DND-41 (cell line): ENCODE data around the gene CFAP410.

Experiments used
- ATAC-seq: fragments of 200-7000 bp; cut with Tn5 transposase; 3 replicates; pipeline ENCODE4 v1.9.1; 2021; ENCODE audit warnings: low read depth; ENCODE audit not compliant: insufficient read depth
- DNase-seq: peaks from one replicate; pipeline ENCODE4 v3.0.0-alpha.2; 2020
- H2AFZ ChIP-seq: 2 replicates; pipeline ENCODE4 v1.6.0; 2012; ENCODE audit warnings: low read depth, low read length
- H3K27ac ChIP-seq: 2 replicates; pipeline ENCODE4 v1.5.1; 2012; ENCODE audit warnings: low read length, inconsistent platforms
- H3K27me3 ChIP-seq: fragments of 200-600 bp; sonication (generic); 2 replicates; pipeline ENCODE4 v1.6.0; 2012; ENCODE audit warnings: low read length, mild to moderate bottlenecking, inconsistent platforms; ENCODE audit not compliant: insufficient read depth, poor library complexity
- H3K36me3 ChIP-seq: 2 replicates; pipeline ENCODE4 v1.5.1; 2012; ENCODE audit warnings: low read length, inconsistent platforms; ENCODE audit not compliant: insufficient read depth
- H3K4me1 ChIP-seq: 2 replicates; pipeline ENCODE4 v1.5.1; 2012; ENCODE audit warnings: mild to moderate bottlenecking, low read length; ENCODE audit not compliant: insufficient read depth
- H3K4me2 ChIP-seq: 2 replicates; pipeline ENCODE4 v1.6.0; 2012; ENCODE audit warnings: mild to moderate bottlenecking, moderate library complexity, low read length, inconsistent platforms; ENCODE audit not compliant: insufficient read depth
- H3K4me3 ChIP-seq, 2 experiments: fragments of 200-600 bp in 1 of 2; shearing (Covaris generic) in 1 of 2; 2 replicates each; pipeline ENCODE4 v1.5.1; 2012 to 2016; ENCODE audit warnings: inconsistent platforms in 2 of 2, low read length in 2 of 2, mild to moderate bottlenecking in 2 of 2, low read depth in 1 of 2, moderate library complexity in 1 of 2
- H3K79me2 ChIP-seq: 2 replicates; pipeline ENCODE4 v1.6.0; 2012; ENCODE audit warnings: low read length, inconsistent platforms; ENCODE audit not compliant: insufficient read depth
- H3K9ac ChIP-seq: 2 replicates; pipeline ENCODE4 v1.6.0; 2012; ENCODE audit warnings: low read depth, mild to moderate bottlenecking, inconsistent platforms, low read length, moderate library complexity
- H3K9me3 ChIP-seq: 2 replicates; pipeline ENCODE4 v1.5.1; 2012; ENCODE audit warnings: low read length, moderate library complexity, mild to moderate bottlenecking, inconsistent platforms; ENCODE audit not compliant: insufficient read depth, severe bottlenecking
- H4K20me1 ChIP-seq: 2 replicates; pipeline ENCODE4 v1.6.0; 2012; ENCODE audit warnings: low read length; ENCODE audit not compliant: insufficient read depth
- EZH2 ChIP-seq: IDR thresholded peaks from 3 replicates; pipeline ENCODE4 v1.6.1; 2012; ENCODE audit warnings: borderline replicate concordance, low read depth, mild to moderate bottlenecking, moderate library complexity, low read length, inconsistent platforms; ENCODE audit not compliant: severe bottlenecking
- TF ChIP-seq, protein P1 (sequence below): IDR thresholded peaks from 2 replicates; pipeline ENCODE4 v1.5.1; 2012; ENCODE audit warnings: borderline replicate concordance, low read length, moderate library complexity, mild to moderate bottlenecking; ENCODE audit not compliant: poor library complexity, severe bottlenecking; ENCODE audit errors: extremely low read depth

Gene CFAP410

DNA sequence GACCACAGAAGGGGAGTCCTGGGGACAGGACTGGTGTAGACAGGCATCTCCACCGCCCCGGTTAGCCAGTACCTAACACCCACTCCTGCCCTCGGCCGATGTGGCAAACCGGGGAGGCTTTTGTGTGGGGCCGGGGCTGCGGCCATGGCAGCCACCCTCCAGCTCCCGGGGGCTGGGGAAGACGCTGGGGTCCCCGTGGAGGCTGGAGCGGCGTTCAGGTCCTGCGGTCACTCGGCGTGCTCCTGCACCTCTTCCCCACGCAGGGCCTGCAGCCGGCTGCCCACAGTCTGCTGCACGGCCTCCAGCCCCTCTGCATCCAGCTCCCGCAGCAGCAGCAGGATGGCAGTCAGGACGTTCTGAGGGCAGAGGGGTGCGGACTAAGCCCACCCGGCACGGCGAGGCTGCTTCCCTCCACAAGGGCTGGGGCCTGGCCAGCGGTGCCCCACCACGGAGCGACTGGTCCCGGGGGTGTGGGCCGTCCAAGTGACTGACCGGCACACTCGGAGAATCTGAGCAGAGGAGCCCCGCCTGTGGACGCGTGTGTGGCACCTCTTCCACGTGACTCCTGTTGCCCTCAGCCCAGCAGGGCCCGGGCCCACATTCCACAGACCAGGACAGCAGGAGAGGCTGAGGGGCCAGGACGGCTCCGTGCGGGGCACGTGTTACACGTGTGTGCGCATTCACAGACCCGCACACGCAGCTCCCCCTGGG lies 9.1 kb downstream of the CFAP410 start:
- Histone ChIP-seq H3K27ac (no peak overlapping the region), H3K9ac (no peak overlapping the region), H2AFZ (no peak overlapping the region), H3K4me2 (no peak overlapping the region), H3K4me3 (no peak overlapping the region), H3K9me3 (no peaks in the 10 kb centered on the region), H3K4me1 (no peaks in the 10 kb centered on the region), H3K36me3 (peaks cover 54% of the 10 kb centered on the region), H4K20me1 (peaks cover 35% of the 10 kb centered on the region), H3K27me3 (no peaks in the 10 kb centered on the region), H3K79me2 (no peaks in the 10 kb centered on the region)
- ATAC-seq: peak; percentile 5; the same call in 1 of the 3 replicates
- TF ChIP-seq, protein P1, sequence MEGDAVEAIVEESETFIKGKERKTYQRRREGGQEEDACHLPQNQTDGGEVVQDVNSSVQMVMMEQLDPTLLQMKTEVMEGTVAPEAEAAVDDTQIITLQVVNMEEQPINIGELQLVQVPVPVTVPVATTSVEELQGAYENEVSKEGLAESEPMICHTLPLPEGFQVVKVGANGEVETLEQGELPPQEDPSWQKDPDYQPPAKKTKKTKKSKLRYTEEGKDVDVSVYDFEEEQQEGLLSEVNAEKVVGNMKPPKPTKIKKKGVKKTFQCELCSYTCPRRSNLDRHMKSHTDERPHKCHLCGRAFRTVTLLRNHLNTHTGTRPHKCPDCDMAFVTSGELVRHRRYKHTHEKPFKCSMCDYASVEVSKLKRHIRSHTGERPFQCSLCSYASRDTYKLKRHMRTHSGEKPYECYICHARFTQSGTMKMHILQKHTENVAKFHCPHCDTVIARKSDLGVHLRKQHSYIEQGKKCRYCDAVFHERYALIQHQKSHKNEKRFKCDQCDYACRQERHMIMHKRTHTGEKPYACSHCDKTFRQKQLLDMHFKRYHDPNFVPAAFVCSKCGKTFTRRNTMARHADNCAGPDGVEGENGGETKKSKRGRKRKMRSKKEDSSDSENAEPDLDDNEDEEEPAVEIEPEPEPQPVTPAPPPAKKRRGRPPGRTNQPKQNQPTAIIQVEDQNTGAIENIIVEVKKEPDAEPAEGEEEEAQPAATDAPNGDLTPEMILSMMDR: no peak
- no peak for TF ChIP-seq EZH2
- DNase-seq: no peak

DNA sequence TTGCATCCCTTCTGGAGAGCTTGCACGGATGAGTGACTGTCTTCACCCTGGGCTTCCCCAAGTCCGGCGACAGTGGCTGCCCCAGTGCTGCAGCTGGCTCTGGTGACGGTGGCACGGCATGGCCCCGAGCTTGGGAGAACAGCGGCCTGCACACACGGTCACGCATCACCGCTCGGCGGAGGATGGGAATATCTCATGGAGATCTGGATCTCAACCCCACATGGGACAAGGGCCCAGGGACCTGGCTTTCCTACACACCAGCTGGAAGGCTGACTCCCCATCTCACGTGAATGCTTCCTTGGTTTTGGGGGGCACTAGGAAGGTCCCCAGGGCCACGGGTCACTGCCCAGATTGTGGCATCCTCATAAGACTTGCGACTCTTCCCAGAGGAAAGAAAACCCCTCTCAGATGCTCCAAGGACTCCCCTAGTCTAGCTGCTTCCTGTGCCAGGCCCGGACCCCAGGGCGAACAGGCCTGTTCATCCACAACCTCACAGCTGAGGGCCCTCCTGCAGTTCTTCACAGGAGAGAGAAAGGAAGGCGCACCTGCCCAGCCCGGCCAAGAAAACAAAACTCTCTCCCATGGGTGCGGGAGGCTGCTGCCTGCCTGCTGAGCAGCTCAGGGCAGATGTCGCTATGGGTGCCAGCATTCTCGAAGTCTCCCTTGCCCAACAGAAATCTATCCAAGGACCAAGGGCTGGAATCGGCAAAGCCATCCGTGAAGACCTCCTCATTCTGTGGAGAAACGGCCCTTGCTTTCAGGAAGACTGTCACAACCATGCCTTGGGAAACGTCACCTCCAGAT lies 9.9 kb downstream of the CFAP410 start:
- H3K9me3 ChIP-seq: no peaks in the 10 kb centered on the region
- peaks cover 58% of the 10 kb centered on the region for H3K36me3 ChIP-seq
- no peak overlapping the region for H3K9ac ChIP-seq
- ATAC-seq (0 out of 3 replicates have a peak, but pooled peaks have one; percentile 1), DNase-seq (no peak)
- no peaks in the 10 kb centered on the region for H3K4me1 ChIP-seq
- H3K27me3 ChIP-seq: no peaks in the 10 kb centered on the region
- TF ChIP-seq, protein P1: no peak
- TF ChIP-seq EZH2: no peak
- no peak overlapping the region for H3K4me2 ChIP-seq
- no peak overlapping the region for H2AFZ ChIP-seq
- H3K79me2 ChIP-seq: no peaks in the 10 kb centered on the region
- no peak overlapping the region for H3K27ac ChIP-seq
- H3K4me3 ChIP-seq: no peak overlapping the region
- peaks cover 35% of the 10 kb centered on the region for H4K20me1 ChIP-seq

DNA sequence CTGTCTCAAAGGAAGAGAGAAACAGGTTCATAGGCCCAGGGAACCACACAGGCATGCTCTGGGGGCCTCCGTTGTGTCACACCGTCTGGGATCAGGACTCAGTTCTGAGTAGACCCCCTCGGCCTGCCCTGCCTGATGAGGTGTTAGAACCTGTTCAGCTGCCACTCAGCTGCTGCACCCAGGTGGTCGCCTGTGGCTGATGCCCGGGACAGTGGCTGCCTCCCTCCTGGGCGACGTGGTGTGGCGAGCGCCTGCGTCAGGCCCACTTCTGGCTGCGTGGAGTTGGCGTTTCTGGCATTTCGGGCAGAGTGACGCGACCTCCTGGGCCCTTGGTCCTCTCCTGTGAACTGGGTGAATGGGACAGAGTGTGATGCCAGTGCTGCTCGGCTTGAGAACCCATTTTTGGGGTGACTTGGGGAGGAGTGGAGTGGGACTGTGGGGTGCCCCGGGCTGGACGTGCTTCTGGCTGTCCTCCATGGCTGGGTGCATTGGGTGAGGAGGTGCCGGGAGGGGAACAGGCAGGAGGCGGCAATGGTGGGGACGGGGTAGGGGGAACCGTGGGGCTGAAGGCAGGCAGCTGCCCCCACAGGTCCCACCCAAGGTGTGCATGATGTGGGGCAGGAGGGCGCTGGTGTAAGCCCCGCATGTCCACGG lies 10.8 kb downstream of the CFAP410 start:
- Histone ChIP-seq H3K9me3 (no peaks in the 10 kb centered on the region), H3K9ac (no peak overlapping the region), H3K27ac (no peak overlapping the region), H3K4me2 (no peak overlapping the region), H4K20me1 (peaks cover 32% of the 10 kb centered on the region), H3K4me1 (no peaks in the 10 kb centered on the region), H3K4me3 (no peak overlapping the region), H3K27me3 (no peaks in the 10 kb centered on the region), H3K36me3 (peaks cover 67% of the 10 kb centered on the region), H3K79me2 (no peaks in the 10 kb centered on the region), H2AFZ (no peak overlapping the region)
- DNase-seq: no peak
- no peak for TF ChIP-seq EZH2
- TF ChIP-seq, protein P1: no peak
- peak; percentile 2; the same call in 1 of the 3 replicates for ATAC-seq
